COLO668 (cell line): ENCODE data around the gene ARHGAP24.

Source experiments
- DNase-seq: peaks from one replicate; lab custom pipeline; 2025; ENCODE audit not compliant: unreplicated experiment; lab: John Stamatoyannopoulos, UW

The ARHGAP24 gene

DNA sequence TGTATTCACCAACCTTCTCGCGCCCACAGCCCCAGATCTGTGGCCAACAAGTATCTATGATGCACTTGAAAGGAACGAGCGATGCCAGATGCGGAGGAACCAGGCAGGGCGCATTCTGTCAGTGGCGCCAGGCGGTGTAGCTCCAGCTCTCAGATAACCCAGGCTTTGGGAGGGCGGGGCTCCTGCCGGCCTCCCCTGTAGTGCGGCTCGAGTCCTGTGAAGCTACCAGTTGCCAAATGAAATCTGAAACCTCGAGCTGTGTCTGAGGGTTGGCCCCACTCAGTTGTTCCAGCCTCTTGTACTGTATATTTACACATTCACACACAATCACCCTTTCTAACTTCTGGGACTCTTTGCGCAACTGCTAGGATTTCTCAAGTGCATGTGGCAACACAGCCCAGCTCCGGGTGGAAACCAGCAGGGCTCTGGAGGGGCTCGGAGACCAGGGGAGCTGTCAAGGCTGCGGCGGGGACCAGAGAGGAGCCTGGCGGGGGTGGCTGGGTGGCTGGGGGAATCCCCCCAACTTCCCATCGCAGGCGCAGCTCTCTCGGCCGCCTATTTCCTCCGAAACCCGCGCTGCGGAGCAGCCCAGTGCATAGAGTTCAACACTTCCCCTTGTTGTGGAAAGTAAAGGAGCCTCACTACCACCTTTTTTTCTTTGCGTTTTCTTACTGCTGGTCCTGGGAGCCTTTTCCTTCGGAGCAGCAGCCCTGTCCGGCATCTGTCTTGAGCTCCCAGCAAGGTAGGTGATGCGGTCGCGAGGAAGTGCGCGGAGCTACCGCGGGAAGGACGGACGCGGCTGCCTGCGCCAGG, at the start of gene ARHGAP24:
TSS of gene ARHGAP24 (plus strand) at position 333 of the 813 bp plus-strand sequence.
- DNase-seq, result peak; percentile 38

GRCh38 chr4:85426366-85426765, 48.6 kb upstream of the ARHGAP24 start:
- DNase-seq, result no peak

- no peak for DNase-seq
Measured at GRCh38 chr4:85427123-85427522, 47.8 kb upstream of the ARHGAP24 start.

- DNase-seq, result no peak
Measured at GRCh38 chr4:85430226-85430625, 44.7 kb upstream of the ARHGAP24 start.

GRCh38 chr4:85430697-85431096, 44.3 kb upstream of the ARHGAP24 start:
- DNase-seq, result no peak

DNA sequence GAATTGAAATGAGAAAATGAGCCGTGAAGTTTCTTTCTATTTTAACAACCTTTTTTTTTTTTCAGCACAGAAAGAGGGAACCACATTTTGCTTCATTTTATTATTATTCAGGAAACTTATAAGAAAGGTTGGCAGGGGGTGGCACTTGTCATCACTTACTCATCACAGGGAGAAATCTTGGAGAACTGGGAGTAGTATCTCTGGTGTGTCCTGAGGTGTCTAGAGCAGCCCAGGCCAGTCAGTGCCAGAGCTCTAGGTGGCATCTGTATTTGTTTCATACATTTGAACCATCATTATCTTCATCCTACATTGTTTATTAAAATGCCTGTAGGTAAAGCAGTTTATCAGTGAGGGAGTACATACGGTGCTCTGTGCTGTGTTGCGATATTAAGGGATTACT, 43.8 kb upstream of the ARHGAP24 start:
- DNase-seq, result no peak

DNA sequence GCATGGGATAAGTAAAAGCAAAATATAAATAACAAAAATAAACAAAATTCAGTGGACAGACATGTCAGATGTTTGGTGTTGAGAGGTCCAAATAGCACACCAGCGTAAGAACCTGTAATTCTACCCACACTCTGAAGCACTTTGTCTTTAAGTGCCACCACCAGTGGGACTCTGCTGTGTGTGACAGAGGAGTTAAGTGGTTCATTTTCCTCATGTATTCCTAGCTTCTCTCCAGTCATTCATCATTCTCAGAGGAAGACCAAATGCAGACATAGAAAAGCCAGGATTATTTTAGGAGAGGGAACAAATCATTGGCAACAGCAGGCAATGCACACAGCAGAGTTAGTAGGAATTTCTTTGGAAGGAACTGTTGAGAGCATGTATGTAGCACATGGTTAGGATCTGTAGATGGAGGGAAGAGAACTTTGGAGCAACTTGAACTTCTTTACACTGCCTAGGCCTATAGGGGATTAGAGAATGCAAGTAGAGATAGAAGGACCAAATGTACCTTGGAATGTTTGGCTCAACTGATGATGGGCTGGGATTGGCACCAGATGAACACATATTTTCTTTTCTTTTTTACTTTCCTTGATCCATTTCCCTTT, 43.0 kb upstream of the ARHGAP24 start:
- no peak for DNase-seq

- no peak for DNase-seq
Measured at GRCh38 chr4:85445050-85445639, 29.8 kb upstream of the ARHGAP24 start.

- DNase-seq, result no peak
Measured at GRCh38 chr4:85446141-85446861, 28.6 kb upstream of the ARHGAP24 start.

DNA sequence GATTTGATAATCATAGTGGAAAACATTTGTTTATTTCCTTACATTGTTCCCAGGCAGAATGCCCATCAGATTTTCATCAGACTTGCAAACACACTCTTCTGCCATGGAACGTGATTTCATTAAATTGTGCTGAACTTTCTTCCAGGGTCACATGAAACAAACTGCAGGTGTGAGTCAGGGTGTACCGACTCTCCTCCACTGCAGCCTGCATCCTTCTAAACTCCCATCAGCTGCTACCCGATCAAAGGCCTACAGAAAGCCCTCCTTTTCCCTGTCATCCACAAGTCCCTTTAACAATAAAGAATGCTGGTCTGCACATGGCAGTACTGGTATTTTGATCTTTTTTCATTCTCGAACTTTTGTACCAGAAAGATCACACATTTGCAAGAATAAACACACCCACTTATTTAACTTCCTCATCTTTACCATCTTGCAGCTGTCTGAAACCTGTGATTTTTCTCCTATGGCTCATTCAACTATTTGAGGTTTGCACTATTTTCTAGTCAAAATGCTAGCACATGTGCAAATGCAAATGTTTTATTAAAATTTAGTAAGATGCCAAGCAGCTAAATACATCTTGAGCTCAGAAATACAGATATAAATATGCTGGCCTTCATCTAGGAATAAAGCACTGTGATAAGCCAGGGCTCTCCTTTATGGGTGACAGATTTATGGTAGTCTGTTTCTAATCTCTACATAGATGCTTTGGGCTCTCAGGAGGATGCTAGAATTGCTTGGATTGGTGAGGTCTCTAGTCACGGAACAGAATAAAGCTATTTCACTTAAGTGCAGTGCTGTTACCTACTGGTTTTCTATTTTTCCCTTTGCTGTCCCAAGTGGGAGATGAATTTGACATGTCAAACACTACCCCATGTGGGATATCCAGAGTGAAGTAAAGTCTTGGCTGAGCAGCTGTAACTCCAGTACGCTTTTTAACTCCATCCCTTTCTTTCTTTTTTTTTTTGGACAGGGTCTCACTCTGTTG, 25.8 kb upstream of the ARHGAP24 start:
- no peak for DNase-seq

GRCh38 chr4:85452058-85452731, 22.8 kb upstream of the ARHGAP24 start:
- DNase-seq, result no peak

- no peak for DNase-seq
Measured at GRCh38 chr4:85455942-85456341, 19.0 kb upstream of the ARHGAP24 start.

DNA sequence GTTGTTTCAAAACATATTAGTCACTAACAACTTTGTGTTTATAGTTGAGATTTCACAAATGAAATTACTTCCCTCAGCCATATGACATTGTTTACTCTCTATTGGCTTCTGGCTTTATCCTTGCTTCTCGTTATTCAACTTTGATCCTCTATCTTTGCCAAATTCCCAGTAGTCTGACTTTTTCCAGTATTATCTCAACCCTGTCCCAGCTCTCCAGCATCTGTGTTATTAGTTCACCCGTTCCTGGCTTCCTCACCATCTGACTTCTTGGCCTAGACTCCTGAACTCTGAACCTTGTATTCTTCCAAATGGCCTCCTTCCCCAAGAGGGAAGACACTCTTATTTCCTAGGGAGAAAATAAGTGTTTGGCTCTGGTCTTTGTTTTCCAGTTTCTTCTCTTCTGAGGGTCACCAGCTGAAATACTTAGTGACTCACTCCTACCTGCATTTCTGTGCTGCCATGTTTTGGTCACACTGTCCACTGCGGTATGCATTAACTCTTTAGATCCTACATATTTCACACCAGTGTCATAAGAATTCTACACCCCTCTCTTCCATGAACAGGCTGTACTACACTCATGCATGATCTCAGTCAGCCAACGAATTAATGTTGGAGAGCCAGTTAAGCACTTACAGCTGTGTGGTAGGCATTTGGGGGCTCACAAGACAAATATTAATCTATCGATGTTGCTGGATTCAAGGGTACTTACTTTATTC, 17.0 kb upstream of the ARHGAP24 start:
- DNase-seq, result no peak

- no peak for DNase-seq
Measured at GRCh38 chr4:85459736-85460135, 15.2 kb upstream of the ARHGAP24 start.

DNA sequence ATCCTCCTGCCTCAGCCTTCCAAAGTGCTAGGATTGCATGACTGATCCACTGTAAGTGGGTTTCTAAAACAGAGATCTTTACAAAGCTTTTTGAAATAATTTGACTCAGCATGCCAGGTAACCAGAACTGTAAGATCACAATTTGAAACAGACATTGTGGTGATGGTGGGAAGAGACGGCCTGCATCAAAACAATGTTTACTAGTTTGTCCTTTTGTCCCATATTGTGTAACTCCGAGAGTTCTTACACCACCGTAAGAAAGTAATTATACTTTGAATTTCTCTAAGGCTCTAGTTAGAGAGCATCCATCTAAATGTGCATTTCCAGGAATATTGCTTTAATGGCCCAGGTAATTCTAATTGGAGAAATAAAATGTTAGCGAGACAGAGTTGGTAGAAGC, 594 bp upstream of the ARHGAP24 start:
- no peak for DNase-seq

GRCh38 chr4:85475631-85476233, 782 bp downstream of the ARHGAP24 start:
- DNase-seq, result no peak

- DNase-seq, result no peak
Measured at GRCh38 chr4:85476381-85476780, 1.4 kb downstream of the ARHGAP24 start.

- no peak for DNase-seq
Measured at GRCh38 chr4:85477534-85477933, 2.6 kb downstream of the ARHGAP24 start.

GRCh38 chr4:85478576-85478975, 3.6 kb downstream of the ARHGAP24 start:
- no peak for DNase-seq
